DOHH2 (cell line): ENCODE measurements around the gene KRTAP4-7.
"Not testable (repeated sequence)": the region's sequence is repeated elsewhere in the genome, so short reads cannot be mapped to it uniquely, and the experiment has no call there.

ENCODE experiments used
- H3F3A ChIP-seq: fragments of 200-600 bp; sonication (generic), shearing (Covaris generic); 2 replicates; pipeline ENCODE4 v1.6.0; 2016; ENCODE audit warnings: antibody characterized with exemption, mild to moderate bottlenecking; ENCODE audit not compliant: control insufficient read depth, insufficient read depth
- H3K27ac ChIP-seq: fragments of 200-600 bp; sonication (generic); 2 replicates; pipeline ENCODE4 v1.5.1; 2014; ENCODE audit warnings: low read depth, mild to moderate bottlenecking, low read length, moderate library complexity
- H3K27me3 ChIP-seq: fragments of 200-600 bp; sonication (generic); 2 replicates; pipeline ENCODE4 v1.6.1; 2014; ENCODE audit warnings: mild to moderate bottlenecking, low read length, mixed read lengths; ENCODE audit not compliant: control insufficient read depth
- H3K36me3 ChIP-seq: fragments of 200-600 bp; sonication (generic); 2 replicates; pipeline ENCODE4 v1.6.1; 2014; ENCODE audit warnings: mild to moderate bottlenecking, low read length, moderate library complexity, mixed read lengths; ENCODE audit not compliant: control insufficient read depth
- H3K4me1 ChIP-seq: fragments of 200-600 bp; sonication (generic); 2 replicates; pipeline ENCODE4 v1.6.1; 2014; ENCODE audit warnings: mild to moderate bottlenecking, low read length, mixed read lengths; ENCODE audit not compliant: control insufficient read depth
- H3K4me2 ChIP-seq: fragments of 200-600 bp; sonication (generic); 2 replicates; pipeline ENCODE4 v1.6.0; 2014; ENCODE audit warnings: mild to moderate bottlenecking, low read length, moderate library complexity
- H3K4me3 ChIP-seq: fragments of 200-600 bp; sonication (generic); 2 replicates; pipeline ENCODE4 v1.5.1; 2014; ENCODE audit warnings: mild to moderate bottlenecking, low read length, mixed read lengths
- H3K79me2 ChIP-seq: fragments of 200-600 bp; sonication (generic); 2 replicates; pipeline ENCODE4 v1.6.1; 2014; ENCODE audit warnings: mild to moderate bottlenecking, low read length, mixed read lengths; ENCODE audit not compliant: control insufficient read depth
- H3K9me2 ChIP-seq: fragments of 200-600 bp; sonication (generic); replicated peaks from 2 replicates; pipeline ENCODE4 v1.6.1; 2014; ENCODE audit warnings: mild to moderate bottlenecking, low read length, mixed read lengths; ENCODE audit not compliant: control insufficient read depth
- H3K9me3 ChIP-seq: fragments of 200-600 bp; sonication (generic); 2 replicates; pipeline ENCODE4 v1.6.1; 2014; ENCODE audit warnings: antibody characterized with exemption, low read length, mixed read lengths; ENCODE audit not compliant: control insufficient read depth, insufficient read depth
- H4K20me1 ChIP-seq: fragments of 200-600 bp; sonication (generic); 2 replicates; pipeline ENCODE4 v1.6.0; 2014; ENCODE audit warnings: low read depth, mild to moderate bottlenecking, antibody characterized with exemption, low read length, moderate library complexity; ENCODE audit not compliant: control insufficient read depth, insufficient read depth
- CTCF ChIP-seq: fragments of 200-600 bp; sonication (generic); IDR thresholded peaks from one replicate; pipeline ENCODE4 v1.5.1; 2014; ENCODE audit warnings: antibody characterized with exemption, mild to moderate bottlenecking, low read depth, low read length; ENCODE audit not compliant: poor library complexity, severe bottlenecking
- EZH2phosphoT487 ChIP-seq: fragments of 200-600 bp; sonication (generic); IDR thresholded peaks from 2 replicates; pipeline ENCODE4 v1.6.1; 2017; ENCODE audit warnings: borderline replicate concordance, mild to moderate bottlenecking, antibody characterized with exemption, low read length, moderate library complexity, mixed read lengths

The KRTAP4-7 gene

GRCh38 chr17:41057547-41057946 lies 26.4 kb upstream of the KRTAP4-7 start:
- H3K27ac ChIP-seq = no peak overlapping the region
- no peak overlapping the region for H3K4me3 ChIP-seq
- no peaks in the 10 kb centered on the region for H3K36me3 ChIP-seq
- H3K27me3 ChIP-seq = 0 out of 2 replicates have a peak, but pooled peaks cover 2% of the 10 kb centered on the region
- no peak overlapping the region for H3K4me2 ChIP-seq
- H4K20me1 ChIP-seq = no peaks in the 10 kb centered on the region
- no peaks in the 10 kb centered on the region for H3K4me1 ChIP-seq
- no peaks in the 10 kb centered on the region for H3K9me3 ChIP-seq
- TF ChIP-seq CTCF (no peak), EZH2phosphoT487 (no peak)
- no peaks in the 10 kb centered on the region for H3K9me2 ChIP-seq
- H3F3A ChIP-seq = no peaks in the 10 kb centered on the region
- H3K79me2 ChIP-seq = no peaks in the 10 kb centered on the region

GRCh38 chr17:41058741-41059140 lies 25.2 kb upstream of the KRTAP4-7 start:
- H4K20me1 ChIP-seq = no peaks in the 10 kb centered on the region
- H3K79me2 ChIP-seq = no peaks in the 10 kb centered on the region
- no peaks in the 10 kb centered on the region for H3F3A ChIP-seq
- no peaks in the 10 kb centered on the region for H3K9me3 ChIP-seq
- H3K4me3 ChIP-seq = no peak overlapping the region
- TF ChIP-seq CTCF (no peak), EZH2phosphoT487 (no peak)
- no peaks in the 10 kb centered on the region for H3K9me2 ChIP-seq
- no peaks in the 10 kb centered on the region for H3K36me3 ChIP-seq
- no peak overlapping the region for H3K4me2 ChIP-seq
- H3K4me1 ChIP-seq = no peaks in the 10 kb centered on the region
- H3K27ac ChIP-seq = no peak overlapping the region
- 0 out of 2 replicates have a peak, but pooled peaks cover 2% of the 10 kb centered on the region for H3K27me3 ChIP-seq

GRCh38 chr17:41059276-41060051 lies 24.5 kb upstream of the KRTAP4-7 start:
- not testable (repeated sequence) for H3F3A ChIP-seq, H3K27me3 ChIP-seq, H3K4me2 ChIP-seq

GRCh38 chr17:41060052-41060604 lies 23.8 kb upstream of the KRTAP4-7 start, which contains the start of gene KRTAP2-3:
Gene KRTAP2-3 (minus strand): TSS chr17:41060114. CDS start chr17:41060050, 64 bp downstream.
- Histone ChIP-seq H3K4me2 (no peak within 1 kb of the TSS), H3K27me3 (0 out of 2 replicates have a peak, but pooled peaks cover 2% of the 10 kb centered on the region), H4K20me1 (no peaks in the 10 kb centered on the region), H3K9me2 (no peaks in the 10 kb centered on the region), H3K4me1 (no peaks in the 10 kb centered on the region), H3K9me3 (no peaks in the 10 kb centered on the region), H3K4me3 (no peak within 1 kb of the TSS), H3K36me3 (no peaks in the 10 kb centered on the region), H3F3A (no peaks in the 10 kb centered on the region), H3K79me2 (no peaks in the 10 kb centered on the region), H3K27ac (no peak within 1 kb of the TSS)
- TF ChIP-seq EZH2phosphoT487 (no peak), CTCF (no peak)

More at GRCh38 chr17:41059276-41060051, 24.5 kb upstream of the KRTAP4-7 start:
- not testable (repeated sequence) for H3K9me2 ChIP-seq, H4K20me1 ChIP-seq, H3K9me3 ChIP-seq, H3K4me1 ChIP-seq, H3K36me3 ChIP-seq, H3K27ac ChIP-seq, H3K79me2 ChIP-seq, H3K4me3 ChIP-seq
